Activated gamma-delta T cell treated with anti-CD3 and anti-CD28 coated beads, Interleukin-2, amount 50 U/mL, for 16 hours (primary cell): Measurements from ENCODE around the gene DNAH1.

Source experiments
- DNase-seq: peaks from one replicate; pipeline ENCODE4 v3.0.0-alpha.2; 2020; ENCODE audit warnings: low read depth

The DNAH1 gene

DNA sequence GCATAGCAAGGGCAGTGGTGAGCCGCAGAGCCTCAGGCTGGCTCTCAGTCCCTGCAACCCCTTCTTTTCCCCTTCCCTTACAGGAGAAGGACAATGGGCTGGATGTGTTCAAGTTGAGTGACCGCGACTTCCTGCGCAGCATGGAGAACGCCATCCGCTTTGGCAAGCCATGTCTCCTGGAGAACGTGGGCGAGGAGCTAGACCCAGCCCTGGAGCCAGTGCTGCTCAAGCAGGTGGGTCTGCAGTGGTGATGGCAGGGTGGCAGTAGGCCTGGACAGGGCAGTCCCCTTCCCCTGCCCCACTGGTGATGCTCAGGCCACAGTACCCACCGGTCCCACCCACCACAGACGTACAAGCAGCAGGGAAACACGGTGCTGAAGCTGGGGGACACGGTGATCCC, 75.0 kb downstream of the DNAH1 start:
- DNase-seq: no peak

- no peak for DNase-seq
Measured at GRCh38 chr3:52392216-52392930, 76.3 kb downstream of the DNAH1 start.

GRCh38 chr3:52393131-52393807, 77.2 kb downstream of the DNAH1 start:
- DNase-seq: no peak

- DNase-seq: no peak
Measured at GRCh38 chr3:52393959-52394670, 78.0 kb downstream of the DNAH1 start.

DNA sequence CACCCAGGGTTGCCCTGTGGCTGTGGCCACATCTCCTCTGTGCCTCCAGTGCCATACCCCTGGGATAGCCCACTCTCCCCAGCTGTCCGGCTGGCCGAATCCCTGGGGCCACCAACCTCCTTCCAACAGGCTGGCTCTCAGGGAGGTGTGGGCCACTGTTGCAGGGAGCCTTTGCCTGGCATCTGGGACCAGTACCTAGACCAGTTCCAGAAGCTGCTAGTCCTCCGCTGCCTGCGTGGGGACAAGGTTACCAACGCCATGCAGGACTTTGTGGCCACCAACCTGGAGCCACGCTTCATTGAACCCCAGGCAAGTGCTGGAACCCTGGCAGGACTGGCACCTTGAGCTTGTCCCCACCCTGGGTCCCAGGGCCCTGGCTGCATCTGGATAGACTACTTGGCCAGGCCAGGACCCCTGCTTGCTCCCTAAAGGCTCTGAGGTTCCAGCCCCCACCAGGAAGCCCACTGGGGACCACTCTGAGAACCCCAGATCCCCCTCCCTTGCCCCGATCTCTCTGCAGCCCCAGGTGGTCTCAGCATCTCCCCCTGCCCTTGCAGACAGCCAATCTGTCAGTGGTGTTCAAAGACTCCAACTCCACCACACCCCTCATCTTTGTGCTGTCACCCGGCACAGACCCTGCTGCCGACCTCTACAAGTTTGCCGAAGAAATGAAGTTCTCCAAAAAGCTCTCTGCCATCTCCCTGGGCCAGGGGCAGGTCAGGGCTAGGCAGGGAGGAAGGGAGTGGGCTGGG, 78.8 kb downstream of the DNAH1 start:
- DNase-seq: no peak

DNA sequence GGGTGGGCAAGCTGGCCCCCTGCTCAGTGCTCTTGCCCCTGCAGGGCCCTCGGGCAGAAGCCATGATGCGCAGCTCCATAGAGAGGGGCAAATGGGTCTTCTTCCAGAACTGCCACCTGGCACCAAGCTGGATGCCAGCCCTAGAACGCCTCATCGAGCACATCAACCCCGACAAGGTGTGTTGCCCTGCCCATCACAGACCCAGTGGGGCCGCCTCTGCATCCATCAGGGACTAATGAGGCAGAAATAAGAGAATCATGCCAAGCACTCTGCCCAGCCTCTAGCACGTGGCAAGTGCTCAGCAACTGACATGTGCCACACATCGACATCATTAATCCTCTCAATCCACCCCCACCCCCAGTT, 79.4 kb downstream of the DNAH1 start:
- no peak for DNase-seq

- no peak for DNase-seq
Measured at GRCh38 chr3:52396011-52396906, 80.1 kb downstream of the DNAH1 start.

DNA sequence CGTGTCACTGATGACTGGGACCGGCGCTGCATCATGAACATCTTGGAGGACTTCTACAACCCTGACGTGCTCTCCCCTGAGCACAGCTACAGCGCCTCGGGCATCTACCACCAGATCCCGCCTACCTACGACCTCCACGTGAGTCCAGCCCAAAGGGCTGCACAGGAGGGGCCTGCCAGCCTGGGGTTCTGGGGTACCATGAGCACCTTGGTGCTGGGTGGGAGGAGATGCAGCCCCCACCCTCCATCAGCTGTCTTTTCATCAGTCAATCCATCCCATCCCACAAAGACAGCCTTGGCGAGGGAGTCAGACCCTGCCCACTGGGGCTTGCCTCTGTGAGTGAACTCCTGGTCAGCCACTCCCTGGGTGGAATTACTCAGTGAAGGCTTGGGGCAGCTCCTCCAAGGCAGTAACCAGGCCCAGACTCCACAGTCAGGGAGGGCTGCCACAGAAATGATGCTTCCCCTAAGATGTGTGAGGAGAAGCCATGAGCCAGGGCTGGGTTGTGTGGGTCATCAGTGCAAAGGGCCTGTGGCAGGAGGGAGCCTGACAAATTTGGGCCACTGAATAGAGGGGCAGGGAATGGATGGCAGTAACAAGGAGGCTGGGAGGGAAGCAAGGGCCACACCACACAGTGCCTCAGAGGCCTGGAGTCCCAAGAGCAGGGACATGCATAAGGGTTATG, 80.9 kb downstream of the DNAH1 start:
- no peak for DNase-seq

DNA sequence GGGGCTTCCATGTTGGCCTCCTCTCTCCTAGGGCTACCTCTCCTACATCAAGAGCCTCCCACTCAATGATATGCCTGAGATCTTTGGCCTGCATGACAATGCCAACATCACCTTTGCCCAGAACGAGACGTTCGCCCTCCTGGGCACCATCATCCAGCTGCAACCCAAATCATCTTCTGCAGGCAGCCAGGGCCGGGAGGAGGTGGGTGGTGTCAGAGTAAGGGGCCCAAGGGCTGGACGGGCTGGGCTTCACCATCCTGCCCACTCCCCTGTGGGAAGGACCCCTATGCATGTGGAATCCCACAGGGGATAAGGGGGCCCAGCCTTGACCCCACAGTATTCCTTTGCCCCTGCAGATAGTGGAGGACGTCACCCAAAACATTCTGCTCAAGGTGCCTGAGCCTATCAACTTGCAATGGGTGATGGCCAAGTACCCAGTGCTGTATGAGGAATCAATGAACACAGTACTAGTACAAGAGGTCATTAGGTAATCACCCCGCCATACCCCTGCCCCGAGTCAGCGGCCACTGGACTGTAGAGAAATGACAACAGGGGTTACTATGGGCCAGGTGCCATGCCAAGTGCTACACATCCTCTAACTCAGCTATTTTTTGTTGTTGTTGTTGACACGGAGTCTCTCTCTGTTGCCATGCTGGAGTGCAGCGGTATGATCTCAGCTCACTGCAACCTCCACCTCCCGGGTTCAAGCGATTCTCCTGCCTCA, 81.7 kb downstream of the DNAH1 start:
- DNase-seq: no peak

- no peak for DNase-seq
Measured at GRCh38 chr3:52398670-52399081, 82.6 kb downstream of the DNAH1 start.

- no peak for DNase-seq
Measured at GRCh38 chr3:52399131-52399530, 83.0 kb downstream of the DNAH1 start.

DNA sequence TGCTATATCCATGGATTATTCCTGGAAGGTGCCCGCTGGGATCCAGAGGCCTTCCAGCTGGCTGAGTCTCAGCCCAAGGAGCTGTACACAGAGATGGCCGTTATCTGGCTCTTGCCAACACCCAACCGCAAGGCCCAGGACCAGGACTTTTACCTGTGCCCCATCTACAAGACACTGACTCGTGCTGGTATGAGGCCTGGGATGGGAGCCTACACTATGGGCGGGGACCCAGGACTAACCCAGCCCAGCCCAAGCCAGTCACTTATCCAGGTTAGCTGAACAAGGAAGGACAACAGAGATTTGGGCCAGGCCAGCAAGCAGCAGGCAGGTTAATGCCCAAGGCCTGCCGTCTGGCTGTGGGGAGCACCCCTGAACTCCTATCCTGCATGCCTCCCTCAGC, 83.5 kb downstream of the DNAH1 start:
- no peak for DNase-seq

DNA sequence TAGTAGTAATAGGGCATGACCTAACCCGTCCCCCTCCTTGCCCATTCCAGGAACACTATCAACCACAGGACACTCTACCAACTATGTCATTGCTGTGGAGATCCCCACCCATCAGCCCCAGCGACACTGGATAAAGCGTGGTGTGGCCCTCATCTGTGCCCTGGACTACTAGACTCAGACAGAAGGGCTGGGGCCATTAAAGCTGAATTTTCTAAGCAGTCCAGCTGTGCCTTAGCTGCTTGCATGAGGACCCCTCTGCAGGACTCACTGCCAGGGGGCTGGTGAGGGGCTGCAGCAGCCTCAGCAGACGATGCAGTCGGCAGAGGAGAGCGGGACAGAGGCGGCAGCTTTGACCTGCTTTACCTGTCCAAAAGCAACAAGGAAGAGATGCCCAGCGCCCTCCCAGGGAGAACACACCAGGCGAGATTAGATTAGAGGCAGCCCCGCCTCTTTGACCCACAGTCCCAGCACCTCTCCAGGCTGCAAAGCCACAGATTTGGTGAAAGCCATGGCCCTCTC, 84.2 kb downstream of the DNAH1 start:
- no peak for DNase-seq

DNA sequence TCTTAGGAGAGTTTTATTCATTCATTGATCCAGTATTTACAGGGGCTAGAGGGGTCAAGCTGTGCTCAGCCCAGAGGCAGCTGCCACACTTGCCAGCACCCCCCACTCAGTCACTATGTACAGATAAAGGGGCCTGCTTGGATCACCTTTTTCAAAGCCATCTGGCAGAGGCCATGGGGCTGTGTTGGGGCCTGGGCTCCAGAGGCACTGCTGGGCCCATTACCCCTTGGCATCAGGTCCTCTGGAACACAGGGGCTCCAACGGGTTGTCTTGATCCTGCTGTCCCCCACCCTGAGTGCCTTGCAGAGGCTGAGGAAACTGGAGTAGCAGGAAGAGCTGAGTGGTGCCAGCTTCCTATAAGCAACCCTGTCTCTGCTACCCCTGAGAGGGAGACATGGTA, 84.9 kb downstream of the DNAH1 start:
- DNase-seq: no peak

GRCh38 chr3:52401551-52401950, 85.4 kb downstream of the DNAH1 start:
- DNase-seq: no peak

DNA sequence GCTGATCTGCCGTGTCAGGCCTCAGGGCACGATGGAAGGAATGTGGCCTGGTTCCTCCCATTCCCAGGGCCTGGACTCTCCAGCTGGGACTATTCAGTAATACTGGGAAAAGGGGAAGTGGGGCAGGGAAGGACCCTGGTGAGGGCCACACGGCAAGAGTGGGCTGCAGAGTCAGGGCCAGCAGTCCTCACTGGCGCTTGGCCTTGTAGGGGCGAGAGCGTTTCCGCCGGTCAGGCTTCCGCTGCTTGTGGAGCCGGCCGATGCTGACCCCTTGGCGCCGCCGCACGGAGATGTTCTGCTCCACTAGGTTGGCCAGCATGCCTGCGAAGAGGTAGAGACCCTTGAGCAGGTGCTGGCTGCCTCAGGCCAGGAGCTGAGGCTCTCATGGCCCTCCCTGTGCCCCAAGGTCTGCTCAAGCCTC, 86.0 kb downstream of the DNAH1 start:
- no peak for DNase-seq

GRCh38 chr3:52402706-52403270, 86.7 kb downstream of the DNAH1 start:
- no peak for DNase-seq

DNA sequence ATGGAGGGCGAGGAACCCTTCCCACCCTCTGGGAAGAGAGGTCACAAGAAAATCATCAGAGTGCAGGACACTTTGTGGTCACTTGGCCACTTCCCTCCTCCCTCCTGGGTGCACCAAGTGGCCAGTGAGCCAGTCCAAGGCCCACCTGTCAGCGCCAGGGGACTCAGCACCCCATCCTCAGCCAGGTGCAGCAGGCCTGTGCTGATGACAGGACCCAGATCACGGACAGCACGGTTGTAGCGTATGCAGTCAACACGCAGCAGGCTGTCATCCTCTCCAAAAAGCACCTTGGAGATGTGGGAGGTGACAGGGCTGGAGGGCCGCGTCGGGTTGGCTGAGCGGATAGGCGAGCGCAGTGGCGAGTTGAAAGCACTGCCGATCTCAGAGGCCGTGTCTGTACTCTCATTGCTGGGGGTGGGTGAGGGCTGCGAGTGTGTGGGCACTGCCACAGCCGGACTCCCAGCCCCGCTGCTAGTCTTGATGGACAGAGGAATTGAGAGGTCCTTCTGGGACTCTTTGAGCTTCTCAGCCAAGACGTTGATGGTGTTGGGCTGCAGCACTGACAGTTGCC, 87.2 kb downstream of the DNAH1 start:
- DNase-seq: no peak

DNA sequence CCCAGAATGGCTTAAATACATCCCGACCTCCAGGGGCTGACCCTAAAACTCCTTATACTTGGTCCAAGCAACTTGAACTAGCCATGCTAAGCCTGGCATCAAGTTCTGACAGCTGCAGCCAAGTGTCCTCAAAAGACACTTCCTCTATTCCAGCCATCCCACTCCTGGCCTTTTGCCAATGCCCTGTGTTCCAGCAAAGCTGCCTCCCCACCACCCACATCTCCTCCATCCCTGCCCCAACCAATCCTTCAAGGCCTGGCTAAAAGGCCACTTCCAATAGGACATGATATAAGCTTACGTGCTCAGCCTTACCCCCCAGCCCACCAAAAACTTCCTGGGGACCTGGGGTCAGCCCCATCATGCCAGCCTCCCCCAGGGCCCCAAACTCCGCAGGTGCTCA, 87.8 kb downstream of the DNAH1 start:
- DNase-seq: no peak
